OCI-LY1 (cell line): Measurements from ENCODE around the gene FASTKD1.

Source experiments
- EZH2 ChIP-seq: fragments of 200-600 bp; sonication (generic), shearing (Covaris generic); IDR thresholded peaks from 2 replicates; pipeline ENCODE4 v1.8.0; 2017; ENCODE audit warnings: borderline replicate concordance, mixed run types, mild to moderate bottlenecking, antibody characterized with exemption, low read length, moderate library complexity, mixed read lengths
- TF ChIP-seq, protein P1 (sequence below): fragments of 200-600 bp; sonication (generic), shearing (Covaris generic); IDR thresholded peaks from 2 replicates; pipeline ENCODE4 v1.5.1; 2017; ENCODE audit warnings: mild to moderate bottlenecking, antibody characterized with exemption, low read length, moderate library complexity, mixed read lengths

DNA sequence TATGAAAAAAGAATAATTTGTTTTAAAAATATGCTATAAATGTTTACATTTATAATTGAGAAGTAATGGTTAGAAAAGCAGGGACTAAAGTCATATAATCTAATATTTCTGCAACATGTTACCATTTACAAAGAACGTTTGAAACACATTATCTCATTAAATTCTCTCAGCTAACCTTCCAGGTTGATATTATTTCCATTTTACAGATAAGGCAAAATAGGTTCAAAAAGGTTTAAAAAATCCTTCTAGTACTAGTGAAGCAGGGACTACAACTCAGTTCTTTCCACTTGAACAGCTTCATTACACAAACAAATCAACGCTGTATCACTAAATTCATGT is 875 bp downstream of the FASTKD1 start:
- TF ChIP-seq, protein P1, sequence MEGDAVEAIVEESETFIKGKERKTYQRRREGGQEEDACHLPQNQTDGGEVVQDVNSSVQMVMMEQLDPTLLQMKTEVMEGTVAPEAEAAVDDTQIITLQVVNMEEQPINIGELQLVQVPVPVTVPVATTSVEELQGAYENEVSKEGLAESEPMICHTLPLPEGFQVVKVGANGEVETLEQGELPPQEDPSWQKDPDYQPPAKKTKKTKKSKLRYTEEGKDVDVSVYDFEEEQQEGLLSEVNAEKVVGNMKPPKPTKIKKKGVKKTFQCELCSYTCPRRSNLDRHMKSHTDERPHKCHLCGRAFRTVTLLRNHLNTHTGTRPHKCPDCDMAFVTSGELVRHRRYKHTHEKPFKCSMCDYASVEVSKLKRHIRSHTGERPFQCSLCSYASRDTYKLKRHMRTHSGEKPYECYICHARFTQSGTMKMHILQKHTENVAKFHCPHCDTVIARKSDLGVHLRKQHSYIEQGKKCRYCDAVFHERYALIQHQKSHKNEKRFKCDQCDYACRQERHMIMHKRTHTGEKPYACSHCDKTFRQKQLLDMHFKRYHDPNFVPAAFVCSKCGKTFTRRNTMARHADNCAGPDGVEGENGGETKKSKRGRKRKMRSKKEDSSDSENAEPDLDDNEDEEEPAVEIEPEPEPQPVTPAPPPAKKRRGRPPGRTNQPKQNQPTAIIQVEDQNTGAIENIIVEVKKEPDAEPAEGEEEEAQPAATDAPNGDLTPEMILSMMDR: no peak
- TF ChIP-seq EZH2: no peak
